MG63 (cell line): Measurements from ENCODE around the gene DDX25. TPM values are rescaled to one million over a fixed set of nuclear protein-coding genes. Genes with fewer than 3 reads are reported as not detected.

Experiments used
- DNase-seq: peaks from one replicate; pipeline ENCODE4 v3.0.0-alpha.2; 2020
- H3K27me3 ChIP-seq: fragments of 250-450 bp; sonication (Bioruptor Pico); 2 replicates; pipeline ENCODE4 v1.5.1; 2020; ENCODE audit warnings: mild to moderate bottlenecking, moderate library complexity
- H3K36me3 ChIP-seq: fragments of 250-450 bp; sonication (Bioruptor Pico); 2 replicates; pipeline ENCODE4 v1.5.1; 2020; ENCODE audit warnings: mild to moderate bottlenecking, moderate library complexity
- H3K4me3 ChIP-seq: fragments of 250-450 bp; sonication (Bioruptor Pico); 2 replicates; pipeline ENCODE4 v1.5.1; 2020; ENCODE audit warnings: mild to moderate bottlenecking, moderate library complexity
- H3K9me3 ChIP-seq: fragments of 250-450 bp; sonication (Bioruptor Pico); 2 replicates; pipeline ENCODE4 v1.5.1; 2020; ENCODE audit warnings: mild to moderate bottlenecking, moderate library complexity
- total RNA-seq: library from RNA; depleted of rRNA; stranded (reverse); fragments of >200 nt; shearing (Covaris generic); gene quantifications from 2 replicates; pipeline ENCODE4 v1.2.3, GENCODE V29; 2014; ENCODE audit warnings: low replicate concordance

Gene DDX25
- total RNA-seq, 1 experiment from 2014 or later: not detected

DNA sequence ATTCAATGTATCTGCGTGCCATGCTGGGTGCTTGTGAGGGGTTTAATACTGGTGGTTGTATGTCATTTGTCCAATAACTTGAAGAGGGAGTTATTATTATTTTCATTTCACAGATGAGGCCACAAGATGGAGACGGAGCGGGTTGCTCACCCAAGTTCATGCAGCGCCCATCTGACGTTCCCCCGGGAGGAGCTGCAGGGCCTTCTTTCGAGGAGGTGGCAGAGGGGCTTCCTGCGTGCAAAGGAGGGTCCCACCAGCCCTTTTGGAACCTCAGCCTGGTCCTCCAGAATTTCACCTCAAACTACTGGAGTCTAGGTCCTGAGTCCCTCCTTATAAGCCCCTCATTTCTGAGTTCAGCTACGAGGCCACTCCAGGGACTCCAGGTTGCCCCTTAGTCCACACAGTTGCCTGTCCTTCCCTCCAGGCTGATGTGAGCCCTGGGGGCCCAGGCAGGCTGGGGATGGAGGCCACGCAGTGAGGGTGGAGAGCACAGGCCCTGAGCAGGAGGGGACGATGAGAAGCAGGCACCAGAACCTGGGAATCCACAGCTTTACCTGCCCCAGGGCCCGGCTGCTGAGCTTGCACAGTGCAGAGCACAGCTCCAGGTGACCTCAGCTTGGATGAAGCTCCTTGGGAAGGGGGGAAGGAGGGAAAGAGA lies 38.6 kb downstream of the DDX25 start:
- no peaks in the 10 kb centered on the region for H3K36me3 ChIP-seq
- no peaks in the 10 kb centered on the region for H3K9me3 ChIP-seq
- H3K4me3 ChIP-seq: no peak overlapping the region
- H3K27me3 ChIP-seq: no peaks in the 10 kb centered on the region
- no peak for DNase-seq

DNA sequence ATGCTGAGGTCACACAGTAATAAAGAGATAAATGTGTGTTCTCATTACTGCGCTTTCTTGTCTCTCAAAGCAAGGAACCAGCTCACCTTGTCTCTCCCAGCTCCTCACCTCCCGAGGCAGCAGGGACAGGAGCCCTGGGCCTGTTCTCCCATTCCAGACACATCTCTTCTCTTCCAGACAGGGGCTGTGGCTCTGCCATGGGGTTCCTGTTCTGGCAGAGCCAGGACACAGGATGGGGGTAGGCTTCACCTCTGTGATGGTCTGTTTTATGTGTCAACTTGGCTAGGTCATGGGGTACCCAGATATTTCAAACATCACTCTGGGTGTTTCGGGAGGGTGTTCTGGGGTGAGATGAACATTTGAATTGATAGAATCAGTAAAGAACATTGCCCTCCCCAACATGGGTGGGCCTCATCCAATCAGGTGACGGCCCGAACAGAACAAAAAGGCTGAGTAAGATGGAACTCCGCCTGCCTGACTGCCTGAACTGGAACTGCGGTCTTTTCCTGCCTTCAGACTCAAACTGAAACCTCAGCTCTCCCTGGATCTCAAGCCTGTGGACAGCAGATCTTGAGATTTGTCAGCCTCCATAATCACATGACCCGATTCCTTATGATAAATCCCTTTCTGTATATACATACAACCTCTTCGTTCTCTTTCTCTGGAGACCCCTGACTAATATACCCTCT lies 39.5 kb downstream of the DDX25 start:
- Histone ChIP-seq H3K9me3 (no peaks in the 10 kb centered on the region), H3K36me3 (no peaks in the 10 kb centered on the region), H3K4me3 (no peak overlapping the region), H3K27me3 (no peaks in the 10 kb centered on the region)
- DNase-seq: no peak

DNA sequence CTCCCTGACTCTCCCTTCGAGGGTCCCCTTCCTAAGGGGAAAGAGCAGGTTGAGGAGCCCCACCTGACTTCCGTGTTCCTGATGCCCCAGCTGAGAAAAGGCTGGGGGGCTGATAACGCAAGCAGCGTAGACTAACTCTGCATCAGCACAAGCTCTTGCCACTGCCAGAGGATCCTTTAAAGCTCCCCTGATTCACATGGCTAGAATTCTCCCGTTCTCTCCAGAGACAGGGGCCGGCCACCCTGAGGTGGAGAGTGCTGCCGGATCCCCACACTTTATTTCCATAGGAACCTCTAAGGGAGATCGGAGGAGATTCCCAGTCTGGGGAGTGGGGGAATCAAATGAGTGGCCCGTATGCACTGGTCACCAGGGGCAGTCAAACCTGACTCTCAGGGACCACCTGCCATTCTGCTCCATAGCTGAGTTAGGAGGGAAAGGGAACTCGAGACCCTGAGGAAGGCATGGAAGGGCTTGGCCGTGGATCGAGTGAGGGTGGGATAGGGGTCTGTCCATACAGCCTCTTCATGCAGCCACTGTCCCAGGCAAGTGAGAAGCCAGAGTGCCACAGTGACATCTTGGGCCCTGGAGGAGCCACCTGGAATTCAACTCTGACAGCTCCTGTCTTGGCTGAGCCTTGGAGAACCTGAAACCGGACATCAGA lies 40.2 kb downstream of the DDX25 start:
- Histone ChIP-seq H3K9me3 (no peaks in the 10 kb centered on the region), H3K36me3 (no peaks in the 10 kb centered on the region), H3K4me3 (no peak overlapping the region), H3K27me3 (no peaks in the 10 kb centered on the region)
- DNase-seq: no peak

DNA sequence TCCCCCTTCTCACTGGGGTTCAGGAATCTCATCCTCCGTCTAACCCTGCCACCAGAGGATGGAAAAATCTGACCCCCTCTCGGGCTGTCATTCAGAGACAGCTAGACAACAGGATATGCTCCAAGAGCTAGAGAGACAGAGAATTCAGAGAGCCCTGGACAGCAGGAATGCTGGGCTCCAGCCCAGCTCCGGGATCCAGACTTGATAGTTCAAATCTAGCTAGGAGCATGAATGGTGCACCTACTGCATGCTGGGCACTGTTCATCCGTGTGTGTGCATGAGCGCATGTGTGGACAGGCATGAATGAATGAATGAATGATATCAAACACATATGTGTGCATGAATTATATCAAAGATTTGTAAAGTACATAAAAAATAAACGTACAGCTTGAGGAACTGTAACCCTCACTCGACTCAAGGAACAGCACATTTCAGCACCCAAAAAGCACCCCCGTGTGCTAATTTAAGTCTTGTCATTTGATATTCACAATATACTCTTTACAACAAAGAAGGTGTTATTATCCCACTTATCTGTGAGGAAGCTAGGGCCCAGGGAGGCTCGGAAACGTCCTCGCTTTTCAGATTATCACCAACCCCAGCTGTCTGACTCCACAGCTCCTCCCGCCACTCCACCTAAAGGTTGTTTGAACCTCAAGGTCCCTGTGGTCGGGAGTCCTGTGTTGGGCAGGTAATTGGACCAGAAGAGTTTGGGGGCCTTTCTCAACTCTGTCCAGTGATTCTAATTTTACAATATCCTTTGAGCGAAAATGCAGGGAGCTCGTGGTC lies 40.9 kb downstream of the DDX25 start:
- Histone ChIP-seq H3K36me3 (no peaks in the 10 kb centered on the region), H3K27me3 (no peaks in the 10 kb centered on the region), H3K9me3 (no peaks in the 10 kb centered on the region), H3K4me3 (no peak overlapping the region)
- DNase-seq: no peak

DNA sequence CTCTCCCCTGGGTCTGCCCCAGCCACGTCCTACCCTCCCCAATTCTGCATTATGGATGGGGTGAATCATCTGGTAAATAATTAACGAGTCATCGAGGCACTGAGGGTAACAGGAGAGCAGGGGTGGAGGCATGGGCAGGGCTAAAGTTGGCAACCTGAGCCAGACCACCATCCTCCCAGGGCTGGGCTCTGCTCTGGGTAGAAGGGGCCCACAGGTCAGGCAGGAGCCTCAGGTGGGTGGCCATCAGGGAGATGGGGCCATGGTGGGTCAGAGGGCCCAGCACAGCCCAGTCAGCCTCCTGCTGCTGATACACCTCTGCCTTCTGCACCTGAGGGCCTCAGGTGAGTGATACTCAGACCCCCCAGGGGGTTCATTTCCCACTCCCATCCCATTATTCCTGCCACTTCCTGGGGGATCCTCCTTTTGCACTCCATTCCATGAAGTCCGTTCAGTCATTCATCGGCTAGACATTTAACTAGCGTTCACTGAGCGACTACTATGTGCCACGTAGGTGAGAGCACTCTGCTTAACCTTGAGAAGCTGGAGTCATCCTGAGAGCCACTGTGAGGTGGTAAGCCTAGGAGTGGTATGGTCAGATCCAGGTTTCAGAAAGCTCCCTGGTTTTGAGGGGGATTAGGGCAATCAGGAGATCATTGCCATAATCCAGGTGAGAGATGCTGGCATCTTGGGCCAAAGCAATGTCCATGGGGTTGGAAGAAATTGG lies 41.7 kb downstream of the DDX25 start, which contains the start of gene VSIG10L2:
Gene VSIG10L2 (plus strand): TSS at position 248 of the 724 bp plus-strand sequence. CDS start 12 bp downstream, at position 260.
- Histone ChIP-seq H3K27me3 (no peaks in the 10 kb centered on the region), H3K4me3 (no peak within 1 kb of the TSS), H3K36me3 (no peaks in the 10 kb centered on the region), H3K9me3 (no peaks in the 10 kb centered on the region)
- DNase-seq: no peak

DNA sequence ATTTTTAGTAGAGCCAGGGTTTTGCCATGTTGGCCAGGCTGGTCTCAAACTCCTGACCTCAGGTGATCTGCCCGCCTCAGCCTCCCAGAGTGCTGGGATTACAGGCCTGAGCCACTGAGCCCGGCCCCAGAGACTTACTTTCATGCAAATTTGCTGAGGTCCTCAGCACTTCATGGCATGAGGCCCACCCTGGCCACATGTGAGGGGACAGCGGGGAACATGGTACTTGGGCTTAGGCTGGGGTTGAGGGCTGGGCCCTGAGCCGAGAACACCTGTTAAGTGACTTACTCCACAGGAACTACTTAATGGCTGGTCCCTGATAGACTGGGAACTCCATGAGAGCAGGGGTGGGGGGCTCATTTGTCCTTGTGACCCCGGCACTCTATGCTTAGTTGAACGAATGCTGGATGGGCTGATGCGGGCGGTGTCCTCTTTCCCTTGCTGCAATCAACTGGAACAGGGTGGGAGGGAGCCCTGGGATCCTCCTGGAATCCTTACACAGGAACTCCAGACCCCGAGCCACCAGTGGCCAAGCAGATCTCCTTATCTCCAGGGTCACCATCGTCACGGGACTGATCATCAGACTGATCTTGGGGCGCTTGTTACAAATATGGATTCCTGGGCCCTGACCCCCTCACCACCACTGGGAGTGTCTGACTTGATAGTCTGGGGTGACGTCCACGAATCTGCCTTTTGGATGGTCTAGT lies 42.6 kb downstream of the DDX25 start:
- H3K36me3 ChIP-seq: no peaks in the 10 kb centered on the region
- no peak overlapping the region for H3K4me3 ChIP-seq
- H3K27me3 ChIP-seq: no peaks in the 10 kb centered on the region
- DNase-seq: no peak
- no peaks in the 10 kb centered on the region for H3K9me3 ChIP-seq

DNA sequence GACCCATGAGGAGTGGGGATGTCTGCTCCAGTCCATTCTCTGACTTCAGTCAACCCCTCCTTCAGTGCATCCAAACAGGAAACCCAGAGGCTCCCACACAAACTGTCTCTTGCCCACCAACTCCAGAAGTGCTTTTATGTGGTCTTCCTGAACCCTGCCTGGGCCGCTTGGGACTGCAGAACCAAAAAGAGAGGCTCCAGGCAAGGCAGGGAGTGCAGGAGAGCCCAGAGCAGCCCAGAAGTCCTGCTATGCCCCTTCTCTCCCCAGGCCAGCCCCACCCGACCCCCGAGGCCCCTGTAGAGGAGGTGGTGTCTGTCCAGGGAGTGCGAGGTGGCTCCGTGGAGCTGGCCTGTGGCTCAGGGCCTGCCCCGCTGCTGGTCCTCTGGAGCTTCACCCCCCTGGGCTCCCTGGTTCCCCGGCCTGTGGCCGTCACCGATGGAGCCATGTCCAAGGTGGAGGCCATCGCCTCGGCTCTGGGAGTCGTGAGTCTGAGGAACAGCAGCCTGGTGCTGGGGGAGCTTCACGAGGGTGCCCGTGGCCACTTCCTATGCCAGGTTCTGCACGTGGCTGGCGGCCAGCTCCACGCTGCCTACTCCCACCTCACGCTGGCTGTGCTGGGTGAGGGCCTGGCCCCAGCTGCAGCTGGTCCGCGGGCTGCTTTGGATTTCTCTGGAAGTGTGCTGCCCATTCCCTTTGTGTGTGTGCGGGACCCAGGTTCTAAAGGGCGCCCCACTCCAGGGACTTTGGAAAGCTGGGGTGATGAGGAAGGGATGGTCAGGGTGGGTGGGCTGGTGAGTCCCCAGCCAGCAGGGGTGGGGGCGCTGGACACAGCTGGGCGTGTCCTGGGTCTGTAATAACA lies 43.3 kb downstream of the DDX25 start:
- DNase-seq: no peak
- no peaks in the 10 kb centered on the region for H3K9me3 ChIP-seq
- H3K4me3 ChIP-seq: no peak overlapping the region
- no peaks in the 10 kb centered on the region for H3K36me3 ChIP-seq
- no peaks in the 10 kb centered on the region for H3K27me3 ChIP-seq

DNA sequence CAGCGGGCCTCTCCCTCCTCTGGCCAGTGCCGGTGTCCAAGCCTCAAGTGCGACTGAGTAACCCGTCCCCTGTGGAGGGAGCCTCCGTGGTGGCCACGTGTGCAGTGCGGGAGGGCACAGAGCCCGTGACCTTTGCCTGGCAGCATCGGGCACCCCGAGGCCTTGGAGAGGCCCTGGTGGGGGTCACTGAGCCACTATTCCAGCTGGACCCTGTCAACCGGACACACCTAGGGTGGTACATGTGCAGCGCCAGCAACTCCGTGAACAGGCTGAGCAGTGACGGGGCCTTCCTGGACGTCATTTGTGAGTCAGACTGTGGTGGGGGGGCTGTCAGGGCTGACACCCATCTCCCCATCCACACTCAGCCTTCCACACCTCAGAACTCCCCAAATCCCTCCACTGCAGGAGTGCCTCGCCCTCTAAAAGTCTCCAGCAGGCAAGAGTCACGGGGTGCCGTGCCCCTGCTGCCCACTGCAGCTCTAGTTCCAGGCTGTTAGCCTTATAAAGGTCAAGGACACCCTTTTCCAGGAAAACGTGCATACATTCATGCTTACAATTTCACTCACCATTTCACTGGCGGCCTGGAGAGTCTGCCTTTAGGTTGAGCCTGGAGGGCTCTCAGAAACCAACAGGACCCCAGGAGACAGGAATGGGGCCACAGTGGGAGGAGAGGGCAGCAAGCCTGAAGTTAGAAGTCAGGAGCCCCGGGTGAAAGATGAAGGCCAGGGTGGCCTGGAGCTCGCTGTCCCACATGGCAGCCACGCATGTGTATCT lies 44.2 kb downstream of the DDX25 start:
- H3K36me3 ChIP-seq: no peaks in the 10 kb centered on the region
- no peaks in the 10 kb centered on the region for H3K9me3 ChIP-seq
- no peak for DNase-seq
- no peaks in the 10 kb centered on the region for H3K27me3 ChIP-seq
- no peak overlapping the region for H3K4me3 ChIP-seq

DNA sequence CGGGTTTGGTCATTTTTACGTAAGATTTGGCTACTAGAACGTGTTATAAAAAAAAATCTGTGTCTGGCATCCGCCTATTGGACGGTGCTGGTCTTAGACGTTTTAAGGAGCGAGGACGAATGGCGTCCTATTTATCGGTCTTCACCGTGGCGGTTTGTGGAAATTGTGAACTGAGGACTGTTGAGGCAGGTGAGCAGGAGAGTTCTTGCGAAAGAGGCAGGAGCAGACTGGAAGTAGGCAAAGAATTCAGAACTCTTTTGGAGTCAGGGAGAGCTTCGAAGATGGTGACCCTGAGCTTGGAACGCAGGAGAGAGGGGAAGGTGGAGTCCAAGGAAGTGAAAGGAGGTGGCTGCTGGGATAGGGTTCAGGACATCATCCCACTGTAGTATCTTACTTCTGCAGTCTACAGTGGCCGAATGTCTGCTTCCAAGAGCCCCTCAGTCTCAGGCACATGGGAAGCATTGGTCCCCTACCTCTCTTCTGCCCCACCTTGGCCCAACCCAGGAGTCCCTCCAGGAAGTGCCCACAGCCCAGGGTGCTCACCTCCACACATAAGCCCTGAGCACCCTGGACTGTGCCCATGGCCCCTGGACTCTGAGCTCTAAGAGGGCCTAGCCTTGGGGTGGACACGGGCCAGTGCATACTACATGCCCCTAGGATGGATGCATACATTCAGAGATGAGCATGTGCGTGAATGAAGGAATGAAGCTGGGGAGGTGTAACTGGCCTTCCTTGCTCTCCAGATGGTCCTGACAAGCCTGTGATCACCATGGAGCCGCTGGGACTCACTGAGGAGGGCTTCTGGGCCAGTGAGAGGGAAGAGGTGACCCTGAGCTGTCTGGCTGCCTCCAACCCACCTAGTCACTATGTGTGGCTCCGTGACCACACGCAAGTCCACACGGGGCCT lies 45.2 kb downstream of the DDX25 start:
- Histone ChIP-seq H3K9me3 (no peaks in the 10 kb centered on the region), H3K4me3 (no peak overlapping the region), H3K27me3 (no peaks in the 10 kb centered on the region), H3K36me3 (peaks cover under 1% of the 10 kb centered on the region; the same call in 1 of the 2 replicates)
- no peak for DNase-seq

DNA sequence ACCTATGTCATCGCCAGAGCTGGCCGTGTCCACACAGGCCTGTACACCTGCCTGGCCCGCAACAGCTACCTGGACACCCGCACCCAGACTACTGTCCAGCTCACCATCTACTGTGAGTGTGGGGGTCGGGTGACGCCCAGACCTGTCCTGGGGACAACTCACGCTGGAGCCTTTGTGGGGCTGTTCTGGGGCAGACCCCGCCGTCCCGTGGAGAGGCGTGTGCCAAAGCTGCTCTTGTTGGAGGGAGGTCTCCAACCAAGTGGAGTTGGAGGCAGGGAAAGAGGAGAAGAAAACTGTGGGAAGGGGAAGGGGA lies 45.8 kb downstream of the DDX25 start:
- no peak overlapping the region for H3K4me3 ChIP-seq
- H3K9me3 ChIP-seq: no peaks in the 10 kb centered on the region
- no peaks in the 10 kb centered on the region for H3K27me3 ChIP-seq
- no peak for DNase-seq
- H3K36me3 ChIP-seq: peaks cover 2% of the 10 kb centered on the region

DNA sequence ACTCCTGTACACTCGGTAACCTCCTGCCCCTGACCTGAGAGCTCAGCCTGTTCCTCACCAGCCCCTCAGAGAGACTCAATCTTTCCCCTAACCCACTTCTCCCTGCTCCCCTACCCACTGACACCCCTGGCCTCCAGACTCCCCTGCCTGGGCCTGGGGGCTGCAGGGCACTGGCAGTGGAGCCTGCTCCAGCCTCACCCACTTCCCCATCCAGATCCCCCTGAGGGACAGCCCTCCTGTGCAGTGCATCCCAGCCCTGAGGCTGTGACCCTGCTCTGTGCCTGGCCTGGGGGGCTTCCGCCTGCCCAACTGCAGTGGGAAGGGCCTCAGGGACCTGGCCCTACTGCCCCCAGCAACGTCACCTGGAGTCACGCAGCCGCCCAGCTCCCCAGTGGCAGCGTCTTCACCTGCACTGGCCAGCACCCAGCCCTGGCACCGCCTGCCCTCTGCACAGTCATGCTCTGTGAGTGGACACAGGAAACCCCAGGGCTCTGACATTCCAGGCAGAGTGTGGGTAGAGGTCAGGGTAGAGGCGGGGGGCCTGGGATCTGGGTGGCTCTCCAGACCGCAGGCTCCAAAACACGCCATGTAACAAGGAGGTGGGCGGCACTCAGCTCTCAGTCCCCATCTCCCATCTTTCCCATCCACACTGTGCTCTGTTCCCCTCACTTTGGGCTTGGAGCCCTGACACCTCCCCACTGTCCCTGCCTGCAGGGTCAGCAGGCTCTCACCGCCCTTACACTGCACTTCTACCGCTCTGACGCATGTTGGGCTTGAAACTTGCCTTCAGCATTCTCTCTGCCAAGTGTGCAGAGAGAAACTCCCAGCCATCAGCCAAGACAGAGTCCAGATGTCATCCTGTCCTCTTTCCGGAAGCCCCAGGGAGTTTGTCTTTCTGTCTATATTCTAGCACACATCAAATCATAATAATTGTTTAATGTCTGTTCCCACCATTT lies 46.7 kb downstream of the DDX25 start:
- no peaks in the 10 kb centered on the region for H3K9me3 ChIP-seq
- H3K27me3 ChIP-seq: no peaks in the 10 kb centered on the region
- DNase-seq: no peak
- no peak overlapping the region for H3K4me3 ChIP-seq
- H3K36me3 ChIP-seq: peaks cover 9% of the 10 kb centered on the region

DNA sequence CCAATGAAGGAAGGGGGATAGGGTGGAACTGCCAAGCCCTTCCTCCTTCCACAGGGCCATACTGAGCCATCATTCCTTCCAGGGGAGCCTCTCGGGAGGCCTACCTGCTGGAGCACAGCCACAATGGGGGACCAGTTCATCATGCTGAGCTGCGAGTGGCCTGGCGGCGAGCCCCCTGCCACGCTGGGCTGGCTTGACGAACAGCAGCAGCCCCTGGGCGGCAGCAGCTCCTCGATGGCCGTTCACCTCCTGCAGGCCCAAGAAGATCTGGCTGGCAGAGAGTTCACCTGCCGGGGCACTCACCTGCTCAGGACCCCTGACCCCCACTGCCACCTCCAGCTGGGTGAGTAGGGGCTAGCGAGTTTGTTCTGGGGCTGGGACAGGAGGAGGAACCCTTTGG lies 47.4 kb downstream of the DDX25 start:
- peaks cover 17% of the 10 kb centered on the region for H3K36me3 ChIP-seq
- no peak for DNase-seq
- no peak overlapping the region for H3K4me3 ChIP-seq
- H3K27me3 ChIP-seq: no peaks in the 10 kb centered on the region
- no peaks in the 10 kb centered on the region for H3K9me3 ChIP-seq

DNA sequence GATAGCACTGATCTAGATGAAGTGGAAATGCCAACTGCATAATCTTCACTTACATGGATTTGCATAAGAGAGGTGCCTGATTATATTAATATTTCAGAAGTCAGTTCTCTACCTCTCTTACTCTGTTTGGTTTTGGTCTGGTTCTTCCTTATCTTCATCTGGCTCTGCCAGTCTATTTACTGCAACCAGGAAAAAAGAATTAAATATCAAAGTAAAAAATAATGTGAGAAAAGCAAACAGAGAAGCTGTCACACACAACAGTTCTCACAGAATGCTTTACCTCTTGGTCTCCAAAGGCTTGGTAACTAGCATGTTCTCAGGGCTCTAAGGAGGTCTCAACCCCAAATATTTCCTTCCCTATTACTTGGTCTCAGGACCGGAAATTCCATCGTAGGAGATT lies 48.3 kb downstream of the DDX25 start:
- no peaks in the 10 kb centered on the region for H3K27me3 ChIP-seq
- H3K9me3 ChIP-seq: no peaks in the 10 kb centered on the region
- peaks cover 20% of the 10 kb centered on the region for H3K36me3 ChIP-seq
- no peak overlapping the region for H3K4me3 ChIP-seq
- DNase-seq: no peak
